HG03095 (cell line): ENCODE data around the gene CTAG1A.
"Not testable (repeated sequence)": the region's sequence is repeated elsewhere in the genome, so short reads cannot be mapped to it uniquely, and the experiment has no call there.

Experiments
- ATAC-seq: cut with Tn5 transposase; IDR thresholded peaks from one replicate; pipeline ENCODE4 v1.9.1; 2021; ENCODE audit warnings: moderate library complexity; ENCODE audit not compliant: unreplicated experiment

The CTAG1A gene

DNA sequence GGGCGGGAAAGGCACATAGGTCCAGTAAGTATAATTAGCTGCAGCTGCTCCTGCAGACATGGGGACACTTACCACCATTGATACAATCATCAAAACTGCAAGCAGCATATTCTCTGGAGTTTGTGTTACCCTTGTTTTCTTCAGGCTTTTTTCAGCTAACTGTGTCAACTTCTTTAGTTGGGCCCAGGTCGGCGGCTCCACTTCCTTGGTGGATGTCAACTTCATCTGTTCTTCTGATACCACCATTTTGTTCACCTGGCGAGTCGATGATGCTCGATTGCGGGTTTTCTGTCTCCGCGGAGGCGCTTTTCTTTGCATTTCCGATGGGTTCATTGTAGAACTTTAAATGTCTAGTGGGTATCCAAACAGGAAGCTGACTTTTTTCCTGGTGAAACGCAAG lies 26.2 kb downstream of the CTAG1A start:
- not testable (repeated sequence) for ATAC-seq

DNA sequence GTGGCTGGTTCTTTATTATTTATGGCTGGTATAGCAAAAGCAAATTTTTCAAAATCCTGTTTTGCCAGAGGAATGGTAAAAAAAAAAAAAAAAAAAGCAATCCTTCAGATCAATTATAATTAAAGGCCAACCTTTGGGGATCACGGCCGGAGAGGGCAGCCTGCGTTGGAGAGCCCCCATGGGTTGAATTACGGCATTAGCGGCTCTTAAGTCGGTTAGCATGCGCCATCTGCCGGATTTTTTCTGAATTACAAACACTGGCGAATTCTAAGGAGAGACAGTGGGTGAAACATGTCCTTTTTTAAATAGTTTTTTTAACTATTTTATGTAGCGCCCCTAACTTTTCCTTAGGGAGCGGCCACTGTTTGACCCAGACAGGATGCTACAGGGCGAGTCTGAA lies 28.7 kb downstream of the CTAG1A start:
- not testable (repeated sequence) for ATAC-seq

DNA sequence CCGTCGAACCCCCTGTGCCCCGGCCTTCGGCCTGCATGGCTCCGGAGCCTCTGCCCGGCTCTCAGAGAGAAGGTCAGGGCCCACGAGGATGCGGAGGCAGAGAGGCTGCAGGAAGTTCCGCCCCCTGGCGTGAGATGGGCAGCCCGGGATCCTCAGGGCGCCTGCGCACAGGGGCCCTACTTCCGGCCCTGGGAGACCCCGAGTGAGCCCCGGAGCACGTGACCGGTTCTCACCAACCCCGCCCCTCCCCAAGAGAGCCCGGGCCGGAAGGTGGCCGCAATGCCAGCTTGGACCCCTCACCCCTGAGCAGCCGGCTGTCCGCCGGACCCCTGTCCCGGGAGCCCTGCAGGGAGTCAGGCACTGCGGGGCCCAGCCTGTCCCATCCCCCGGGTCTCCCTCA lies 34.2 kb downstream of the CTAG1A start, which contains the start of gene CTAG1B:
CTAG1B (minus strand) TSS at position 101 of the 400 bp plus-strand sequence; CDS start at position 37, 64 bp downstream.
- not testable (repeated sequence) for ATAC-seq

DNA sequence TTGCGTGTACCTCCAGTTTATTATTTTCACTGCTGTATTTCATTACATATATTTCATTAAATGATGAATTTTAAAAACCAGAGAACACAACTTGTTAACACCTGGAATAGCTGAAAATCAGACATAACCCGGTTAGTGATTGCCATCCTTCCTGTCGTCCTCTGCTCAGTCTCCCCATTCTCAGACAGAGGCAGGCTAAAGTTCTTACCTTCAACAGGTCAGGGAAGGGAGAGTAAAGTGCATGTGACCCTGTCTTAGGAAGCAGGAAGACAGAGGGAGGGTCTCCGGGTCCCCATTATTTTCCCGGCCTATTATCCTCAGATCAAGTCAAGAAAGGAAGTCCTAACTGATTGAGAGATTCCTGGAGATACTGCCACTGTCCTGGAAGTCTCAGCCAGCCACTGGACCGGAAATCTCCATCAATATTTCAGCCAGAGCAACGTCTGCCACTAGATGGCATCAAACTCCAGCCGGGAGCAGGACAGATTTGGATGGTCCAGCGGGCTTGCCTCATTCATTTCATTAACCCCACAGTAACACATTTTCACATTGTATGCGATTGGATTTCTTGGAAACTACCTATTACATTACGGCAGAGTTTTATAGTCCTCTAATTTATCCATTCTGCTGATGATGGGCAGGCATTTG lies 36.0 kb downstream of the CTAG1A start:
- ATAC-seq: not testable (repeated sequence)

DNA sequence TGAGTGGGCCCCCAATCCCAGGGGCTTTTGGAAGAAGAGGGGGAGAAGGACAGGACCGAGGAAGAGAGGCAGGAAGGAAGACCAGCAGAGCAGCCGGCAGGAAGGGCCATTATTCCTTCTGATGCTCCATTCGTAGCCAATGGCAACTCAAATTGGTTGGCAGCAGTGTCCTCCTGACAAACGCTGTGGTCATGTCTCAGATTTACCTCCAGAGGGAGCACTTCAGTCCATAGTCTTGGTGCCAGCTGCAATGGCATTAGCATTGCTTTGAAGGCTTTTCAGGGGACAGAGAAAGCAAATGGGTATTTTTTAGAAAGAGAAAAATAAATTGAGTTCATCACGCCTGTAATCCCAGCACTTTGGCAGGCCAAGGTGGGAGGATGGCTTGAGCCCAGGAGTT lies 44.0 kb downstream of the CTAG1A start:
- ATAC-seq: not testable (repeated sequence)

DNA sequence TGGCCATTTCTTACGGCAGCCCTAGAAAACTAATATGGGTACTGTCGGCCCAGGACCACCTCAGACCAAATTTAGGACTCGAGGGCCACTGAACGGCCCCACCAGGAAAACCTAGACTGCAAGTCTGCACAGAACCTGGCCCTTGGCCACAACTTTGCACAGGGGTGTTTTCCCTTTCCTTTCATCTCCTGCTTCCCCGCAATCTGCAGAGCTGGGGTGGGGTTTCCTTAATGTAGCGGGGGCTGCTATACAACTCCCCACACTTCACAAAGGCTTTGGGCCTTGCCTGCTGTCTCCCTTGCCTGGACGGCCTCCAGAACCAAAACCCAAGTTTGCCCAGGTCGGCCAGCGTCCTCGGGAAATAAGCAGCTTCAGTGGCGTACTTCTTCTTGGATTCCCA lies 46.0 kb downstream of the CTAG1A start:
- not testable (repeated sequence) for ATAC-seq

DNA sequence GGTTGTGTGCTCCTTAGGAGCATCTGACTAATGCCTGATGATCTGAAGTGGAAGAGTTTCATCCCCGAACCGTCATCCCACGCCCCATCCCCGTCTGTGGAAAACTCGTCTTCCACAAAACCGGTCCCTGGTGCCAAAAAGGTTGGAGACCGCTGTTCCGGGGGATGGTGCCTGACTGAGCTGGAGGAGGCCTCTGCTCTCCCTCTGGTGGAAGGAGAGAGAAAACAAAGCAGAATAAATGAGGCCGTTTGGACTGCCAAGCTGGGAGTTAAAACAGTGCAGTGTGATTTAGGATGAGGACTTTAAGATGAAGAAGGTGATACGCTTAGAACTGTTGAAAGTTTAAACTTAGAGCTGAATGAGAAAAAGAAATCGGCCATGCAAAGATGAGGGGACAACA lies 48.7 kb downstream of the CTAG1A start:
- ATAC-seq: not testable (repeated sequence)
